HCT116 (cell line): Measurements from ENCODE around the gene KCTD1. TPM values are rescaled to one million over a fixed set of nuclear protein-coding genes. Genes with fewer than 3 reads are reported as not detected.

ENCODE experiments used
- ATAC-seq: fragments of 200-7000 bp; cut with Tn5 transposase; 2 replicates; pipeline ENCODE4 v1.9.1; 2020; ENCODE audit warnings: mild to moderate bottlenecking, moderate library complexity
- BruUV-seq: library from RNA; stranded (reverse); fragments of 400-500 nt; replicated peaks from 2 replicates; lab custom pipeline; 2021; lab: Mats Ljungman, UMichigan
- CTCF ChIA-PET: fragments of 300-600 bp; sonication (Branson Sonifier 250); formaldehyde crosslinking; loops from one replicate; lab custom pipeline; 2021; ENCODE audit warnings: antibody characterized with exemption; lab: Charles Lee
- POLR2A ChIA-PET: fragments of 300-600, 350-600 bp; sonication (Branson Sonifier 250); formaldehyde crosslinking; loops from one replicate; lab custom pipeline; 2021; ENCODE audit warnings: antibody characterized with exemption; lab: Charles Lee
- RAD21 ChIA-PET, 2 experiments: fragments of 300-600 bp; sonication (Branson Sonifier 250); formaldehyde crosslinking; loops; one replicate each; lab custom pipeline; 2023; ENCODE audit warnings: low total read pairs in 2 of 2; ENCODE audit not compliant: uncharacterized antibody in 2 of 2, unreplicated experiment in 2 of 2, low non-redundant PET in 1 of 2; lab: Charles Lee
- DNase-seq: peaks from one replicate; pipeline ENCODE4 v3.0.0-alpha.2; 2010; ENCODE audit warnings: low read depth, low spot score
- H2AFZ ChIP-seq: fragments of 200-600 bp; shearing (Covaris generic), sonication (generic); 2 replicates; pipeline ENCODE4 v1.6.1; 2017; ENCODE audit warnings: low read depth, mixed run types, mixed read lengths, antibody characterized with exemption, low read length; ENCODE audit not compliant: poor library complexity, severe bottlenecking
- H3K27ac ChIP-seq: 2 replicates; pipeline ENCODE4 v1.5.1; 2012; ENCODE audit warnings: low read depth, low read length
- H3K27me3 ChIP-seq: fragments of 200-600 bp; sonication (generic); 2 replicates; pipeline ENCODE4 v1.6.1; 2016; ENCODE audit warnings: mixed run types, low read length, mixed read lengths; ENCODE audit not compliant: insufficient read depth
- H3K36me3 ChIP-seq, 2 experiments: fragments of 200-500 bp in 1 of 2; fragments of 200-600 bp in 1 of 2; sonication (Bioruptor generic) in 1 of 2; sonication (generic) in 1 of 2; 2 replicates each; pipeline versions ENCODE4 v1.5.1 to v1.6.1; 2014 to 2016; ENCODE audit warnings: low read length in 2 of 2, inconsistent platforms in 1 of 2, mixed read lengths in 1 of 2, mixed run types in 1 of 2; ENCODE audit not compliant: insufficient read depth in 2 of 2, control insufficient read depth in 1 of 2
- H3K4me1 ChIP-seq, 2 experiments: fragments of 200-600 bp in 1 of 2; sonication (generic) in 1 of 2; 2 replicates each; pipeline versions ENCODE4 v1.5.1 to v1.6.1; 2012 to 2017; ENCODE audit warnings: low read length in 2 of 2, inconsistent platforms in 1 of 2, mild to moderate bottlenecking in 1 of 2, mixed read lengths in 1 of 2, mixed run types in 1 of 2, moderate library complexity in 1 of 2; ENCODE audit not compliant: insufficient read depth in 2 of 2, control insufficient read depth in 1 of 2
- H3K4me2 ChIP-seq: fragments of 200-600 bp; sonication (generic); 2 replicates; pipeline ENCODE4 v1.6.1; 2017; ENCODE audit warnings: mixed run types, low read length, mixed read lengths
- H3K4me3 ChIP-seq, 2 experiments: fragments of 200-600 bp in 1 of 2; sonication (generic) in 1 of 2; replicated peaks in 1 of 2; 2 replicates each; pipeline ENCODE4 v1.5.1; 2011 to 2016; ENCODE audit warnings: low read length in 2 of 2, control low read depth in 1 of 2, low read depth in 1 of 2, mild to moderate bottlenecking in 1 of 2, mixed read lengths in 1 of 2, mixed run types in 1 of 2
- H3K79me2 ChIP-seq: fragments of 200-600 bp; sonication (generic); 2 replicates; pipeline ENCODE4 v1.6.1; 2017; ENCODE audit warnings: mild to moderate bottlenecking, mixed run types, low read length, moderate library complexity, mixed read lengths; ENCODE audit not compliant: insufficient read depth
- H3K9ac ChIP-seq: fragments of 200-600 bp; sonication (generic); 2 replicates; pipeline ENCODE4 v1.6.1; 2016; ENCODE audit warnings: low read length, mixed read lengths
- H3K9me2 ChIP-seq: fragments of 200-600 bp; sonication (generic), shearing (Covaris generic); 2 replicates; pipeline ENCODE4 v1.6.1; 2017; ENCODE audit warnings: mixed run types, mild to moderate bottlenecking, moderate library complexity; ENCODE audit not compliant: insufficient read depth
- H3K9me3 ChIP-seq, 2 experiments: fragments of 200-500 bp in 1 of 2; fragments of 200-600 bp in 1 of 2; sonication (Bioruptor generic) in 1 of 2; sonication (generic) in 1 of 2; 2 replicates each; pipeline ENCODE4 v1.6.1; 2014 to 2017; ENCODE audit warnings: low read length in 2 of 2, mixed read lengths in 2 of 2, inconsistent platforms in 1 of 2, low read depth in 1 of 2, mild to moderate bottlenecking in 1 of 2, mixed run types in 1 of 2, moderate library complexity in 1 of 2; ENCODE audit not compliant: control insufficient read depth in 1 of 2, insufficient read depth in 1 of 2
- H4K20me1 ChIP-seq: fragments of 200-600 bp; sonication (generic), shearing (Covaris generic); 2 replicates; pipeline ENCODE4 v1.6.1; 2017; ENCODE audit warnings: mixed run types, mild to moderate bottlenecking, moderate library complexity; ENCODE audit not compliant: insufficient read depth
- CEBPB ChIP-seq: IDR thresholded peaks from 2 replicates; pipeline ENCODE4 v1.6.1; 2012; ENCODE audit warnings: low read depth
- EGR1 ChIP-seq: IDR thresholded peaks from 2 replicates; pipeline ENCODE4 v1.6.1; 2012; ENCODE audit warnings: low read depth
- EZH2 ChIP-seq: fragments of 200-600 bp; sonication (generic); IDR thresholded peaks from 2 replicates; pipeline ENCODE4 v1.6.1; 2017; ENCODE audit warnings: antibody characterized with exemption, mixed run types
- FOSL1 ChIP-seq: IDR thresholded peaks from 2 replicates; pipeline ENCODE4 v1.6.1; 2012; ENCODE audit warnings: low read depth
- JUND ChIP-seq: IDR thresholded peaks from 2 replicates; pipeline ENCODE4 v1.6.1; 2012
- ZFX ChIP-seq: fragments of 450-650 bp; IDR thresholded peaks from 2 replicates; pipeline ENCODE4 v1.6.1; 2017
- intact Hi-C: fragments of 100-400 bp; cut with micrococcal nuclease; formaldehyde crosslinking; loops from 2 replicates; pipeline ENCODE4 v1.10.0; 2022
- total RNA-seq: library from RNA; stranded (reverse); gene quantifications from one replicate; pipeline ENCODE4 v1.2.1, GENCODE V29; 2021; ENCODE audit not compliant: unreplicated experiment
- TF ChIP-seq, protein P1 (sequence below), 3 experiments: fragments of 200-600 bp in 1 of 3; sonication (generic) in 1 of 3; IDR thresholded peaks in 2 of 3; conservative IDR thresholded peaks in 1 of 3; 2 replicates each; pipeline ENCODE4 v1.5.1; 2012 to 2017; ENCODE audit warnings: low read depth in 2 of 3, low read length in 2 of 3, antibody characterized with exemption in 1 of 3, borderline replicate concordance in 1 of 3, control low read depth in 1 of 3, mild to moderate bottlenecking in 1 of 3, mixed read lengths in 1 of 3, mixed run types in 1 of 3, moderate library complexity in 1 of 3; ENCODE audit not compliant: insufficient read depth in 1 of 3
- TF ChIP-seq, protein P2 (sequence below): IDR thresholded peaks from 2 replicates; pipeline ENCODE4 v1.6.1; 2011; ENCODE audit warnings: mild to moderate bottlenecking, low read length, moderate library complexity; ENCODE audit not compliant: insufficient replicate concordance; ENCODE audit errors: extremely low read depth

The KCTD1 gene
- total RNA-seq, 1 experiment from 2014 or later = 16.8 TPM

DNA sequence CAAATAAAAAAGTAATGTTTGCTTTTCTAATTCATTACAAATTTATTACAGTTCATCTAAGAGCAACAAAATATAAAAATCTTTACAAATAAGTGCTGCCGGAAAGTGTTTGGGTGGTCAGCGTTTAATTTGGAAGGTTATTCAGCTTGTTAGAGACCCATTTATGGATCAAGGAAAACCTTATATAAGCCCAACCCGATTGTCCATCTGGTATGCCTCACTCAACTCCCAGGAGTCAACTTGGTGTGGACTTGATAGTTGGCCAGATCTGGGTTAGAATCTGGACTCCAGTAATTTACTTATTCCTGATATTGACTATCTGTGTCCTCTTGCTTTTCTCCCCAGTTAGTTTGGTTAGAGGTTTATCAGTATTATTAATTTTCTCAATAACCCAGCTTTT is 106.2 kb downstream of the KCTD1 start:
- Histone ChIP-seq H4K20me1 (no peaks in the 10 kb centered on the region), H3K79me2 (no peaks in the 10 kb centered on the region), H3K36me3 (no peaks in the 10 kb centered on the region), H3K9me2 (no peaks in the 10 kb centered on the region), H2AFZ (peak overlapping the region; percentile 22), H3K4me1 (no peaks in the 10 kb centered on the region), H3K9ac (no peak overlapping the region), H3K4me3 (no peak overlapping the region), H3K27me3 (no peaks in the 10 kb centered on the region), H3K27ac (no peak overlapping the region), H3K9me3 (peaks cover 0 to 3% of the 10 kb centered on the region in 2 experiments; a peak in 1 of 4 replicates), H3K4me2 (no peak overlapping the region)
- ATAC-seq (no peak), DNase-seq (no peak)
- RAD21 ChIA-PET = no interaction called here
- BruUV-seq = no TSS peak
- POLR2A ChIA-PET = no interaction called here
- TF ChIP-seq EZH2 (no peak), EGR1 (no peak)
- CTCF ChIA-PET = no interaction called here
- intact Hi-C loops = no loop called here

DNA sequence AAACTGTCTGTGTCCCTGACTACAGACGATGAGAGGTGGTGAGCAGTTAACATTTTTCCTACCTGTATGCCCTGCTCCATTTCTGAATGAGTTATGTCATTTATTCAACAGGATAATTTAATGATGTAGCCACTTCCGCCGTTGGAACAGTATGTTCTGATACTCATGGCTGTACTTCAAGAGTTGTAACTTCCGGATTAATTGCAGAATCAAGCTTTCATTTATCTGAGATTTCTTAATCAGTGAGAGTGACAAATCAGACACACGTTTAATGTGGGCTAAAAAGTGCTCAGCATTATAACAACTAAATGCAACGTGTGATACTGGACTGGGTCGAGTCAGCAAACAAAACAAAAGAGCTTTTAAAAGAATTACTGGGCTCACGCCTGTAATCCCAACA is 107.7 kb downstream of the KCTD1 start:
- H3K79me2 ChIP-seq = no peaks in the 10 kb centered on the region
- no TSS peak for BruUV-seq
- TF ChIP-seq FOSL1 (no peak), EGR1 (no peak), JUND (no peak), CEBPB (no peak), ZFX (no peak)
- TF ChIP-seq, protein P1, sequence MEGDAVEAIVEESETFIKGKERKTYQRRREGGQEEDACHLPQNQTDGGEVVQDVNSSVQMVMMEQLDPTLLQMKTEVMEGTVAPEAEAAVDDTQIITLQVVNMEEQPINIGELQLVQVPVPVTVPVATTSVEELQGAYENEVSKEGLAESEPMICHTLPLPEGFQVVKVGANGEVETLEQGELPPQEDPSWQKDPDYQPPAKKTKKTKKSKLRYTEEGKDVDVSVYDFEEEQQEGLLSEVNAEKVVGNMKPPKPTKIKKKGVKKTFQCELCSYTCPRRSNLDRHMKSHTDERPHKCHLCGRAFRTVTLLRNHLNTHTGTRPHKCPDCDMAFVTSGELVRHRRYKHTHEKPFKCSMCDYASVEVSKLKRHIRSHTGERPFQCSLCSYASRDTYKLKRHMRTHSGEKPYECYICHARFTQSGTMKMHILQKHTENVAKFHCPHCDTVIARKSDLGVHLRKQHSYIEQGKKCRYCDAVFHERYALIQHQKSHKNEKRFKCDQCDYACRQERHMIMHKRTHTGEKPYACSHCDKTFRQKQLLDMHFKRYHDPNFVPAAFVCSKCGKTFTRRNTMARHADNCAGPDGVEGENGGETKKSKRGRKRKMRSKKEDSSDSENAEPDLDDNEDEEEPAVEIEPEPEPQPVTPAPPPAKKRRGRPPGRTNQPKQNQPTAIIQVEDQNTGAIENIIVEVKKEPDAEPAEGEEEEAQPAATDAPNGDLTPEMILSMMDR (IDR thresholded peaks at IDR 0.05 in 2 of 3, conservative IDR thresholded peaks at IDR 0.05 in 1 of 3; ENCODE audit: borderline replicate concordance in 1 of 3, insufficient read depth in 1 of 3, low read depth in 2 of 3, low read length in 2 of 3) = no peak
- TF ChIP-seq, protein P2, sequence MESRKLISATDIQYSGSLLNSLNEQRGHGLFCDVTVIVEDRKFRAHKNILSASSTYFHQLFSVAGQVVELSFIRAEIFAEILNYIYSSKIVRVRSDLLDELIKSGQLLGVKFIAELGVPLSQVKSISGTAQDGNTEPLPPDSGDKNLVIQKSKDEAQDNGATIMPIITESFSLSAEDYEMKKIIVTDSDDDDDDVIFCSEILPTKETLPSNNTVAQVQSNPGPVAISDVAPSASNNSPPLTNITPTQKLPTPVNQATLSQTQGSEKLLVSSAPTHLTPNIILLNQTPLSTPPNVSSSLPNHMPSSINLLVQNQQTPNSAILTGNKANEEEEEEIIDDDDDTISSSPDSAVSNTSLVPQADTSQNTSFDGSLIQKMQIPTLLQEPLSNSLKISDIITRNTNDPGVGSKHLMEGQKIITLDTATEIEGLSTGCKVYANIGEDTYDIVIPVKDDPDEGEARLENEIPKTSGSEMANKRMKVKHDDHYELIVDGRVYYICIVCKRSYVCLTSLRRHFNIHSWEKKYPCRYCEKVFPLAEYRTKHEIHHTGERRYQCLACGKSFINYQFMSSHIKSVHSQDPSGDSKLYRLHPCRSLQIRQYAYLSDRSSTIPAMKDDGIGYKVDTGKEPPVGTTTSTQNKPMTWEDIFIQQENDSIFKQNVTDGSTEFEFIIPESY = no peak
- H2AFZ ChIP-seq = no peak overlapping the region
- intact Hi-C loops = no loop called here
- H3K4me3 ChIP-seq = no peak overlapping the region
- H3K36me3 ChIP-seq = no peaks in the 10 kb centered on the region
- ChIA-PET CTCF (interaction anchor here (1.0 kb wide), 2 partner anchors 11 to 28 kb away, joined by 3 to 4 read pairs; no protein-coding TSS in a partner anchor), RAD21 (no interaction called here), POLR2A (no interaction called here)
- DNase-seq (no peak), ATAC-seq (no peak)
- no peak overlapping the region for H3K9ac ChIP-seq
- no peaks in the 10 kb centered on the region for H3K27me3 ChIP-seq
- no peak overlapping the region for H3K4me2 ChIP-seq
- no peak overlapping the region for H3K27ac ChIP-seq
- H3K9me2 ChIP-seq = no peaks in the 10 kb centered on the region
- H4K20me1 ChIP-seq = no peaks in the 10 kb centered on the region
- peaks cover 12 to 13% of the 10 kb centered on the region in 2 experiments; a peak in 3 of 4 replicates for H3K4me1 ChIP-seq
- peaks cover 0 to 3% of the 10 kb centered on the region in 2 experiments; a peak in 1 of 4 replicates for H3K9me3 ChIP-seq
